Ovary (tissue), 3 donors: ENCODE measurements around the gene CDC14A.

Experiments
- CTCF ChIP-seq, 3 donors: fragments of 450-650 bp in 2 of 3; fragments of 200-600 bp in 1 of 3; IDR thresholded peaks; one replicate each; pipeline versions ENCODE4 v1.5.1 to v1.8.0; 2016 to 2022; ENCODE audit warnings: antibody characterized with exemption in 3 of 3, mild to moderate bottlenecking in 1 of 3
- POLR2A ChIP-seq: fragments of 450-650 bp; IDR thresholded peaks from one replicate; pipeline ENCODE4 v1.6.1; 2017; ENCODE audit warnings: antibody characterized with exemption, mild to moderate bottlenecking, moderate library complexity
- donor health status: DM: no; HTN: no; CAD: no.

- no peak for TF ChIP-seq POLR2A
- no peak for TF ChIP-seq CTCF (IDR thresholded peaks at IDR 0.05)
Measured at GRCh38 chr1:100556181-100556580, 203.9 kb downstream of the CDC14A start.
